GM20000 (cell line): Measurements from ENCODE around the gene PTPRE.

Experiments
- DNase-seq: peaks from one replicate; pipeline ENCODE4 v3.0.0; 2012; ENCODE audit warnings: low spot score
- CTCF ChIP-seq: IDR thresholded peaks from 2 replicates; pipeline ENCODE4 v1.5.1; 2012; ENCODE audit warnings: mild to moderate bottlenecking, control low read depth; ENCODE audit errors: extremely low read depth, missing control alignments

Gene PTPRE

GRCh38 chr10:127906548-127907377 is at the start of gene PTPRE:
Gene PTPRE, plus strand, starts transcription at chr10:127907103. Its CDS starts 133,779 bp downstream, at chr10:128040882.
- TF ChIP-seq CTCF = peak; percentile 47
- peak; percentile 79 for DNase-seq

GRCh38 chr10:127860592-127860991 is 46.3 kb upstream of the PTPRE start:
- DNase-seq = no peak

GRCh38 chr10:127863231-127863825 is 43.6 kb upstream of the PTPRE start:
- no peak for DNase-seq
- TF ChIP-seq CTCF = no peak

More at GRCh38 chr10:127860592-127860991, 46.3 kb upstream of the PTPRE start:
- no peak for TF ChIP-seq CTCF

GRCh38 chr10:127866276-127867013 is 40.5 kb upstream of the PTPRE start:
- TF ChIP-seq CTCF = no peak
- no peak for DNase-seq

- no peak for TF ChIP-seq CTCF
- no peak for DNase-seq
Measured at GRCh38 chr10:127867805-127868204, 39.1 kb upstream of the PTPRE start.

GRCh38 chr10:127869329-127869728 is 37.6 kb upstream of the PTPRE start:
- no peak for DNase-seq
- no peak for TF ChIP-seq CTCF

- DNase-seq = no peak
- no peak for TF ChIP-seq CTCF
Measured at GRCh38 chr10:127871631-127872010, 35.3 kb upstream of the PTPRE start.
